DND-41 (cell line): ENCODE data around the gene GJD3.
A peak's percentile ranks its signal among the peaks of the same experiment; 100 is the strongest.

Experiments used
- ATAC-seq: fragments of 200-7000 bp; cut with Tn5 transposase; 3 replicates; pipeline ENCODE4 v1.9.1; 2021; ENCODE audit warnings: low read depth; ENCODE audit not compliant: insufficient read depth
- DNase-seq: peaks from one replicate; pipeline ENCODE4 v3.0.0-alpha.2; 2020
- H2AFZ ChIP-seq: 2 replicates; pipeline ENCODE4 v1.6.0; 2012; ENCODE audit warnings: low read depth, low read length
- H3K27ac ChIP-seq: 2 replicates; pipeline ENCODE4 v1.5.1; 2012; ENCODE audit warnings: low read length, inconsistent platforms
- H3K27me3 ChIP-seq: fragments of 200-600 bp; sonication (generic); 2 replicates; pipeline ENCODE4 v1.6.0; 2012; ENCODE audit warnings: low read length, mild to moderate bottlenecking, inconsistent platforms; ENCODE audit not compliant: insufficient read depth, poor library complexity
- H3K36me3 ChIP-seq: 2 replicates; pipeline ENCODE4 v1.5.1; 2012; ENCODE audit warnings: low read length, inconsistent platforms; ENCODE audit not compliant: insufficient read depth
- H3K4me1 ChIP-seq: 2 replicates; pipeline ENCODE4 v1.5.1; 2012; ENCODE audit warnings: mild to moderate bottlenecking, low read length; ENCODE audit not compliant: insufficient read depth
- H3K4me2 ChIP-seq: 2 replicates; pipeline ENCODE4 v1.6.0; 2012; ENCODE audit warnings: mild to moderate bottlenecking, moderate library complexity, low read length, inconsistent platforms; ENCODE audit not compliant: insufficient read depth
- H3K4me3 ChIP-seq, 2 experiments: fragments of 200-600 bp in 1 of 2; shearing (Covaris generic) in 1 of 2; 2 replicates each; pipeline ENCODE4 v1.5.1; 2012 to 2016; ENCODE audit warnings: inconsistent platforms in 2 of 2, low read length in 2 of 2, mild to moderate bottlenecking in 2 of 2, low read depth in 1 of 2, moderate library complexity in 1 of 2
- H3K79me2 ChIP-seq: 2 replicates; pipeline ENCODE4 v1.6.0; 2012; ENCODE audit warnings: low read length, inconsistent platforms; ENCODE audit not compliant: insufficient read depth
- H3K9ac ChIP-seq: 2 replicates; pipeline ENCODE4 v1.6.0; 2012; ENCODE audit warnings: low read depth, mild to moderate bottlenecking, inconsistent platforms, low read length, moderate library complexity
- H3K9me3 ChIP-seq: 2 replicates; pipeline ENCODE4 v1.5.1; 2012; ENCODE audit warnings: low read length, moderate library complexity, mild to moderate bottlenecking, inconsistent platforms; ENCODE audit not compliant: insufficient read depth, severe bottlenecking
- H4K20me1 ChIP-seq: 2 replicates; pipeline ENCODE4 v1.6.0; 2012; ENCODE audit warnings: low read length; ENCODE audit not compliant: insufficient read depth
- EZH2 ChIP-seq: IDR thresholded peaks from 3 replicates; pipeline ENCODE4 v1.6.1; 2012; ENCODE audit warnings: borderline replicate concordance, low read depth, mild to moderate bottlenecking, moderate library complexity, low read length, inconsistent platforms; ENCODE audit not compliant: severe bottlenecking
- TF ChIP-seq, protein P1 (sequence below): IDR thresholded peaks from 2 replicates; pipeline ENCODE4 v1.5.1; 2012; ENCODE audit warnings: borderline replicate concordance, low read length, moderate library complexity, mild to moderate bottlenecking; ENCODE audit not compliant: poor library complexity, severe bottlenecking; ENCODE audit errors: extremely low read depth

The GJD3 gene

GRCh38 chr17:40323391-40324381, 40.9 kb downstream of the GJD3 start:
- Histone ChIP-seq H3K27ac (peak overlapping the region; percentile 86), H3K36me3 (no peaks in the 10 kb centered on the region), H4K20me1 (peaks cover 65% of the 10 kb centered on the region), H3K4me3 (peak overlapping the region in 1 of 2 experiments; percentile 50; a peak in 2 of 4 replicates), H3K79me2 (peaks cover 22% of the 10 kb centered on the region), H3K9ac (peak overlapping the region; percentile 38), H3K4me2 (peak overlapping the region; percentile 67), H3K27me3 (no peaks in the 10 kb centered on the region), H3K9me3 (no peaks in the 10 kb centered on the region), H3K4me1 (peaks cover 68% of the 10 kb centered on the region), H2AFZ (no peak overlapping the region)
- TF ChIP-seq EZH2, result no peak
- TF ChIP-seq, protein P1, sequence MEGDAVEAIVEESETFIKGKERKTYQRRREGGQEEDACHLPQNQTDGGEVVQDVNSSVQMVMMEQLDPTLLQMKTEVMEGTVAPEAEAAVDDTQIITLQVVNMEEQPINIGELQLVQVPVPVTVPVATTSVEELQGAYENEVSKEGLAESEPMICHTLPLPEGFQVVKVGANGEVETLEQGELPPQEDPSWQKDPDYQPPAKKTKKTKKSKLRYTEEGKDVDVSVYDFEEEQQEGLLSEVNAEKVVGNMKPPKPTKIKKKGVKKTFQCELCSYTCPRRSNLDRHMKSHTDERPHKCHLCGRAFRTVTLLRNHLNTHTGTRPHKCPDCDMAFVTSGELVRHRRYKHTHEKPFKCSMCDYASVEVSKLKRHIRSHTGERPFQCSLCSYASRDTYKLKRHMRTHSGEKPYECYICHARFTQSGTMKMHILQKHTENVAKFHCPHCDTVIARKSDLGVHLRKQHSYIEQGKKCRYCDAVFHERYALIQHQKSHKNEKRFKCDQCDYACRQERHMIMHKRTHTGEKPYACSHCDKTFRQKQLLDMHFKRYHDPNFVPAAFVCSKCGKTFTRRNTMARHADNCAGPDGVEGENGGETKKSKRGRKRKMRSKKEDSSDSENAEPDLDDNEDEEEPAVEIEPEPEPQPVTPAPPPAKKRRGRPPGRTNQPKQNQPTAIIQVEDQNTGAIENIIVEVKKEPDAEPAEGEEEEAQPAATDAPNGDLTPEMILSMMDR, result no peak
- DNase-seq (peak; percentile 50), ATAC-seq (no peak)

DNA sequence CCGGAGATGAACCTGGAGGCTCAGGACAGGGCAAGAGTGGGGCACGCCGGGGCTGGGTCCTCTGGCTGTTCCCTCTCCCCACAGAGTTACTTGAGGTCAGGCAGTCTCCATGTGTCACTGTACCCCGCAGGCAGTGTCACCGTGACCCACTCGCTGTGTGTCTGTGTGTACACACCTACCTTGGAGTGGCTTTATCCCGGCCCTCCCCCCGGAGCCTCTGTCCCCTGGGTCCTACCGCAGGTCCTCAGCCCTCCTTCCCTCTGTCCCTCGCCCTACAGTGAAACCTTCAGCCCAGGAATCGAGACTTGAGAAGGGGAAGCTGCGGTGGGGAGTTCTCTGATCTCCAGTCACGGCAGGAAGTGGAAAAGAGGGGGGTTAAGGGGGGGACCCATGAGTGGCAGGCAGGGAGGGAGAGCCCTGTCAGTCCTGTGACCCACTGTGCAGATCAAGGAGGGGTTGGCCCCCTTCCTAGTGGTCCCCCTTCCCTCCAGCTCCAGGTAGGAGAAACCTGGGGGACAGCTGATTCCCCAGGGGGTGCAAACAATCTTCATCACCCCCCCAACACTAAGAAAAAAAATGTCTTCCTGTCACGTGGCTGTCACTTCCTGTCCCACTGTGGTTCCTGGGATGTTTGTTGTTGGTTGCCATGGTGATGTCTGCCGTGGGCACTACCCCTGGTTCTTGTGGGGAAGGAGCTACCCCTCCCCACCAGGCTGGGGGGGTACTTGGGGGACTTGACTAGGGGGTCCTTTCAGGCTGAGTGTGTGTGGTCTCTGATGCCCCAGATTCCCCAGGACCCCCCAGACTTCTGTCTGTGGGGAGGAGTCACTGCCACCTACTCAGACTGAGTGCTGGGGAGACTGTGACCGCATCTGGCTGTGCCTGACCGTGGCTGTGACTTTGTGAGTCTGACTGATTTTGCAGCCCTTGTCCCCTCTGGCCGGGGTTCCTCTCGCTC, 41.9 kb downstream of the GJD3 start:
- ATAC-seq, result peak; percentile 64
- no peaks in the 10 kb centered on the region for H3K36me3 ChIP-seq
- H3K4me1 ChIP-seq, result peaks cover 78% of the 10 kb centered on the region
- H3K27ac ChIP-seq, result peak overlapping the region; percentile 86
- H3K79me2 ChIP-seq, result peaks cover 23% of the 10 kb centered on the region
- peak overlapping the region in 1 of 2 experiments; percentile 50; a peak in 2 of 4 replicates for H3K4me3 ChIP-seq
- DNase-seq, result peak; percentile 92
- H2AFZ ChIP-seq, result peak overlapping the region; percentile 35; the same call in 1 of the 2 replicates
- H3K4me2 ChIP-seq, result peak overlapping the region; percentile 67
- TF ChIP-seq, protein P1, result no peak
- TF ChIP-seq EZH2, result no peak
- H3K9ac ChIP-seq, result peak overlapping the region; percentile 42
- H3K9me3 ChIP-seq, result no peaks in the 10 kb centered on the region
- no peaks in the 10 kb centered on the region for H3K27me3 ChIP-seq
- peaks cover 61% of the 10 kb centered on the region for H4K20me1 ChIP-seq

- Histone ChIP-seq H3K27ac (peak overlapping the region; percentile 86), H3K27me3 (no peaks in the 10 kb centered on the region), H3K4me1 (peaks cover 83% of the 10 kb centered on the region), H2AFZ (no peak overlapping the region), H3K4me3 (peak overlapping the region in 1 of 2 experiments; percentile 50; a peak in 2 of 4 replicates), H3K9me3 (no peaks in the 10 kb centered on the region), H3K9ac (peak overlapping the region; percentile 42), H3K4me2 (peak overlapping the region; percentile 67), H4K20me1 (peaks cover 55% of the 10 kb centered on the region), H3K79me2 (peaks cover 23% of the 10 kb centered on the region), H3K36me3 (no peaks in the 10 kb centered on the region)
- no peak for TF ChIP-seq EZH2
- TF ChIP-seq, protein P1, result no peak
- DNase-seq, result no peak
- ATAC-seq, result no peak
Measured at GRCh38 chr17:40321961-40322357, 42.6 kb downstream of the GJD3 start.
